ENCODE data around the gene INPP5A.

INPP5A gene

DNA sequence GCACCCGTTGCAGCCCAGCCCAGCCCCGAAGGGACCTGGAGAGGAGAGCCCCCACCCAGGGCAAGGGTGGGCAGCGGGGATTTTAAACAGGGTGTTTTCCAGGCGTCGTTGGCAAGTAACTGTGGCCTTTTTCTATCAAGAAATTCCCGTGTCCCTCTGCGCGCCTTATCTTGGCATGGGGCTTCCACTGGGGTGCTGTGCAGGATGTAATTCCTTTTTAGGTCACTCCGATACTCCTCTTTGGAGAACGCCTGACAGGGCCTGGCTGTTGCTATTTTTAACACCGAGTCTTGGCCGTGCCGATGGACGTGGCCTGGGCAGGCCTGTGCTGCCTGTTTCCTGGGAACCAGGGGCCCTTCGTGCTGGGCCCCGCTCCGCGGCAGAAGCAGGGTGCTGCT, 93.8 kb downstream of the INPP5A start:
- TF ChIP-seq, protein P1, sequence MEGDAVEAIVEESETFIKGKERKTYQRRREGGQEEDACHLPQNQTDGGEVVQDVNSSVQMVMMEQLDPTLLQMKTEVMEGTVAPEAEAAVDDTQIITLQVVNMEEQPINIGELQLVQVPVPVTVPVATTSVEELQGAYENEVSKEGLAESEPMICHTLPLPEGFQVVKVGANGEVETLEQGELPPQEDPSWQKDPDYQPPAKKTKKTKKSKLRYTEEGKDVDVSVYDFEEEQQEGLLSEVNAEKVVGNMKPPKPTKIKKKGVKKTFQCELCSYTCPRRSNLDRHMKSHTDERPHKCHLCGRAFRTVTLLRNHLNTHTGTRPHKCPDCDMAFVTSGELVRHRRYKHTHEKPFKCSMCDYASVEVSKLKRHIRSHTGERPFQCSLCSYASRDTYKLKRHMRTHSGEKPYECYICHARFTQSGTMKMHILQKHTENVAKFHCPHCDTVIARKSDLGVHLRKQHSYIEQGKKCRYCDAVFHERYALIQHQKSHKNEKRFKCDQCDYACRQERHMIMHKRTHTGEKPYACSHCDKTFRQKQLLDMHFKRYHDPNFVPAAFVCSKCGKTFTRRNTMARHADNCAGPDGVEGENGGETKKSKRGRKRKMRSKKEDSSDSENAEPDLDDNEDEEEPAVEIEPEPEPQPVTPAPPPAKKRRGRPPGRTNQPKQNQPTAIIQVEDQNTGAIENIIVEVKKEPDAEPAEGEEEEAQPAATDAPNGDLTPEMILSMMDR (IDR thresholded peaks at IDR 0.05; ENCODE audit: low read depth, low read length, missing control alignments), result no peak
- Histone ChIP-seq H3K36me3 (replicated peaks) (no peaks in the 10 kb centered on the region), H3K4me3 (ENCODE audit: low read depth, low read length) (no peak overlapping the region), H3K27me3 (replicated peaks) (no peaks in the 10 kb centered on the region), H3K27ac (peak overlapping the region; percentile 24)
- in situ Hi-C loops (cut with HindIII; ENCODE audit: low pct_ligation_motif_present, low sequenced_read_pairs), result no loop called here
- peak; percentile 42 for DNase-seq

DNA sequence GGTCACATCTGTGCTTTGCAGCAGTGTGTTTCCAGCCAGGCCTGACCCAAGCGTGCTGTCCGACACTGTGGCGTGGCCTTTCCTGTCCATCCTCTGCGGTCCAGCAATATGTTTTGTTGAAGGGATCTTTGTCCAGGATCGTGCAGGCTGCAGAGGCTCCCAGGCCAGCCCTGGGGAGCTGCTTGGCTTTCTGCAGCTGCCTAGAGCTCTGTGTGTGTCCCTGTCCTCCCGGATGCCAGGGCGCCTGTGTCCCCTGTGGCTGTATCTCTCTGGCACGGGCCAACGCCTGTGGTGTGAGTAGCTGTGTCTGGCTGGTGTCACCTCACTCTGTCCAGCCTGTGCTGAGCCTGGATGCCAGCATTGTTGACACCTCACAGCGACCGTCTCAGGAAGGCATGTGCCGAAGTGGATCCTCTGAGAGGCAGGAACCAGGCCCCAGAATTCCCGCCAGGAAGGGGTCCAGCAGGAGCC, 94.5 kb downstream of the INPP5A start:
- no peaks in the 10 kb centered on the region for H3K27me3 ChIP-seq (replicated peaks)
- no peak overlapping the region for H3K27ac ChIP-seq
- no peaks in the 10 kb centered on the region for H3K36me3 ChIP-seq (replicated peaks)
- DNase-seq, result no peak
- H3K4me3 ChIP-seq (ENCODE audit: low read depth, low read length), result no peak overlapping the region
- in situ Hi-C loops (cut with HindIII; ENCODE audit: low pct_ligation_motif_present, low sequenced_read_pairs), result no loop called here
- TF ChIP-seq, protein P1 (IDR thresholded peaks at IDR 0.05; ENCODE audit: low read depth, low read length, missing control alignments), result no peak

DNA sequence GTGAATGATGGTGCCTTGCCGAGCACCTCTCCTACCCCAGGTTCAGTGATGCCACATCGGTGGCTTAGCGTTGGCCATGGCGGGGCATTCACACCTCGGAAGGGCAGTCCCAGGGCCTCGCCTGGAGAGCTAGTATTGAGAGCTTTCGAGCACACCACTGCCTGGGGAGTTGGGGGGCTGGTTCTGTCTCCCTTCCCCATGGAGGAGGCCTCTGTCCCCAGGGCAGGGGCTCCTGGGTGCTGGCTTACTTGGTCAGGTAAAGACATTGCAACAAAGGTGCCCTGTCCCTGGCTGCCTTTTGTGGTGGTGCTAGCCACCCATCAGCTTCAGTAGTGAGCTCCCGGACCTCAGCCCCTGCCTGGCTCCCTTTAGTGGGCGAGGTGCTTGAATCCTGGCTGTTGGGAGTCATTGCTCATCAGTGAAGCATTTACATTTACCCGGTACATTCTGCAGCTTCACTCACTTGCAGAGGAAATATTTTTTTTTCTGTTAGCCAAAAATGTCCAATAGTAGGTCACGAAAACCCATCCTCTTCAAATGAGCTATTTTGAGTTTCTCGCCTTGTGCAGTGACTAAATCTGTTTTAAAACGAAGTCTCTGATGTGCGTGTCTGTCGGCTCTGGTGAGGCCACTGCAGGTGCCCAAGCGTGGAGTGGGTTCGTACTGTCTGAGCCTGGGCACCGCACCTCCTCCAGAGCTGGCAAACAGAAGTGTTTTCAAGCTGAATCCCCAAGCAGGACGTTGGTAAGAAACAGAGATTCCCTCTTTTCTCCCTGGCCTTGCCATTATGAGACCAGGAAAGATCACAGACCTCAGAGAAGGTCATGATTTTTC, 95.5 kb downstream of the INPP5A start:
- Histone ChIP-seq H3K36me3 (replicated peaks) (no peaks in the 10 kb centered on the region), H3K27me3 (replicated peaks) (no peaks in the 10 kb centered on the region), H3K27ac (no peak overlapping the region), H3K4me3 (ENCODE audit: low read depth, low read length) (no peak overlapping the region)
- peak; percentile 44 for DNase-seq
- TF ChIP-seq, protein P1 (IDR thresholded peaks at IDR 0.05; ENCODE audit: low read depth, low read length, missing control alignments), result no peak
- in situ Hi-C loops (cut with HindIII; ENCODE audit: low pct_ligation_motif_present, low sequenced_read_pairs), result no loop called here

DNA sequence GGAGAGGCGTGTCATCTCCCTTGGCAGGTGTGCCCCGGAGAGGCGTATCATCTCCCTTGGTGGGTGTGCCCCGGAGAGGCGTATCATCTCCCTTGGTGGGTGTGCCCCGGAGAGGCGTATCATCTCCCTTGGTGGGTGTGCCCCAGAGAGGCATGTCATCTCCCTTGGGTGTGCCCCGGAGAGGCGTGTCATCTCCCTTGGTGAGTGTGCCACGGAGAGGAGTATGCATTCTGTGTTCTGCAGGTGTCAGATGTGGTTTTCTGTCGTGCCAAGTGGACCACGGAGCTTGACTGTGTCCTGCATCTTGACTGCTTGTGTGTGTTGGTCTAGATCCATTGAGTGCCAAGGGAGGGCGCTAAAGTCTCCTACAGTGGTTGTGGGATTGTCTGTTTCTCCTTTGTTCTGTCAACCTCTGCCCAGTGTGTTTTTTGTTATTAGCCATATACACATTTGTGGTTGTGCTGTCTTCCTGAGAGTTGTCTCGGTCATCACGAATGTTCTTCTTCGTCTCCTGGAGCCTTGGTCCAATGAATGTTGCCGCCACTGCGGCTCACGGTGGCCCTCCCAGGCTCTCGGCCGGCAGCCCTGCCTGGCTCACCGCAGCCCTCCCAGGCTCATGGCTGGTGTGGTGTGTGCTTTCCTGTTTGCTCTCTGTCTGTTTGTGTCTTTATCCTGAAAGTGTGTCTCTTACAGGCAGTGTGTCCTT, 96.8 kb downstream of the INPP5A start:
- no peaks in the 10 kb centered on the region for H3K27me3 ChIP-seq (replicated peaks)
- in situ Hi-C loops (cut with HindIII; ENCODE audit: low pct_ligation_motif_present, low sequenced_read_pairs), result no loop called here
- H3K4me3 ChIP-seq (ENCODE audit: low read depth, low read length), result no peak overlapping the region
- no peak overlapping the region for H3K27ac ChIP-seq
- TF ChIP-seq, protein P1 (IDR thresholded peaks at IDR 0.05; ENCODE audit: low read depth, low read length, missing control alignments), result peak; percentile 17
- no peaks in the 10 kb centered on the region for H3K36me3 ChIP-seq (replicated peaks)
- DNase-seq, result no peak

DNA sequence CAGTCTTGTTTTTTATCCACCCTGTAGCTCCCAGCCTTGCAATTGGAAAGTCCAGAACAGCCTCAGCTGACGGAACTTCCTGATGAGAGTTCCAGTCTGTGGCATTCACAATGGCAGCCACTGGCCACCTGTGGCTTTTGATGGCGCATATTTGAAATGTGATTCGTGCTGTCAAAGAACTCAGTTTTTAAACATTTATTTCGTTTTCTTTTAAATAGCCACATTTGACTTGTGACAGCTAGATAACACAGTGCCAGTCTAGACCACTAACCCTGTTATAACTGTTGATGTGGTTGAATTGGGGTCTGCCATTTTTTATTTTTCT, 97.3 kb downstream of the INPP5A start:
- no peak for DNase-seq
- TF ChIP-seq, protein P1 (IDR thresholded peaks at IDR 0.05; ENCODE audit: low read depth, low read length, missing control alignments), result no peak
- in situ Hi-C loops (cut with HindIII; ENCODE audit: low pct_ligation_motif_present, low sequenced_read_pairs), result no loop called here
- no peaks in the 10 kb centered on the region for H3K27me3 ChIP-seq (replicated peaks)
- H3K4me3 ChIP-seq (ENCODE audit: low read depth, low read length), result no peak overlapping the region
- no peak overlapping the region for H3K27ac ChIP-seq
- no peaks in the 10 kb centered on the region for H3K36me3 ChIP-seq (replicated peaks)
